Smooth muscle cell (in vitro differentiated cells): ENCODE data around the gene AFAP1. TPM values are rescaled to one million over a fixed set of nuclear protein-coding genes. Genes with fewer than 3 reads are reported as not detected.

Experiments used
- DNase-seq: peaks from one replicate; lab custom pipeline; 2025; ENCODE audit not compliant: unreplicated experiment; lab: John Stamatoyannopoulos, UW
- H2AFZ ChIP-seq: fragments of 200-600 bp; sonication (generic); 2 replicates; pipeline ENCODE4 v1.6.0; 2016; ENCODE audit warnings: antibody characterized with exemption, low read depth, mild to moderate bottlenecking
- H3F3A ChIP-seq: fragments of 200-600 bp; sonication (generic); 2 replicates; pipeline ENCODE4 v1.6.0; 2017; ENCODE audit warnings: antibody characterized with exemption, low read depth
- H3K27ac ChIP-seq: fragments of 200-600 bp; sonication (generic); 2 replicates; pipeline ENCODE4 v1.5.1; 2016; ENCODE audit warnings: low read depth, mild to moderate bottlenecking
- H3K27me3 ChIP-seq: fragments of 200-600 bp; sonication (generic); 2 replicates; pipeline ENCODE4 v1.6.1; 2016; ENCODE audit warnings: low read depth, mild to moderate bottlenecking
- H3K36me3 ChIP-seq: fragments of 200-600 bp; sonication (generic); 2 replicates; pipeline ENCODE4 v1.5.1; 2016; ENCODE audit warnings: low read depth
- H3K4me1 ChIP-seq: fragments of 200-600 bp; sonication (generic); 2 replicates; pipeline ENCODE4 v1.5.1; 2016; ENCODE audit warnings: low read depth
- H3K4me2 ChIP-seq: fragments of 200-600 bp; sonication (generic); 2 replicates; pipeline ENCODE4 v1.6.0; 2016; ENCODE audit warnings: mild to moderate bottlenecking
- H3K4me3 ChIP-seq: fragments of 200-600 bp; sonication (generic); 2 replicates; pipeline ENCODE4 v1.5.1; 2016; ENCODE audit warnings: mild to moderate bottlenecking
- H3K79me2 ChIP-seq: fragments of 200-600 bp; sonication (generic); 2 replicates; pipeline ENCODE4 v1.6.0; 2016; ENCODE audit warnings: low read depth, mild to moderate bottlenecking
- H3K9ac ChIP-seq: fragments of 200-600 bp; sonication (generic); 2 replicates; pipeline ENCODE4 v1.6.0; 2016; ENCODE audit warnings: low read depth
- H3K9me3 ChIP-seq: fragments of 200-600 bp; sonication (generic); replicated peaks from 2 replicates; pipeline ENCODE4 v1.5.1; 2016; ENCODE audit warnings: low read depth
- H4K20me1 ChIP-seq: fragments of 200-600 bp; sonication (generic); 2 replicates; pipeline ENCODE4 v1.6.0; 2016; ENCODE audit warnings: low read depth
- WGBS: methylation state at CpG from one replicate; pipeline ENCODE4 v1.1.7; 2016; ENCODE audit warnings: low lambda C conversion rate; 5-methylcytosine and 5-hydroxymethylcytosine counted together
- polyA plus RNA-seq: library from polyadenylated mRNA; unstranded; fragments of >200 nt; fragmentation: Nextera tagmentation; extraction: Ambion mirVana; gene quantifications from 2 replicates; pipeline ENCODE4 v1.2.1, GENCODE V29; 2016
- total RNA-seq: library from RNA; depleted of rRNA; stranded (reverse); fragments of >200 nt; gene quantifications from 2 replicates; pipeline ENCODE4 v1.2.3, GENCODE V29; 2014
- TF ChIP-seq, protein P1 (sequence below): fragments of 200-600 bp; sonication (generic); IDR thresholded peaks from 2 replicates; pipeline ENCODE4 v1.5.1; 2017; ENCODE audit warnings: borderline replicate concordance, mild to moderate bottlenecking, antibody characterized with exemption; ENCODE audit not compliant: insufficient read depth, poor library complexity, severe bottlenecking

The AFAP1 gene
- total and polyA plus RNA-seq, 2 experiments from 2014 or later, result 12.6 to 24.8 TPM

DNA sequence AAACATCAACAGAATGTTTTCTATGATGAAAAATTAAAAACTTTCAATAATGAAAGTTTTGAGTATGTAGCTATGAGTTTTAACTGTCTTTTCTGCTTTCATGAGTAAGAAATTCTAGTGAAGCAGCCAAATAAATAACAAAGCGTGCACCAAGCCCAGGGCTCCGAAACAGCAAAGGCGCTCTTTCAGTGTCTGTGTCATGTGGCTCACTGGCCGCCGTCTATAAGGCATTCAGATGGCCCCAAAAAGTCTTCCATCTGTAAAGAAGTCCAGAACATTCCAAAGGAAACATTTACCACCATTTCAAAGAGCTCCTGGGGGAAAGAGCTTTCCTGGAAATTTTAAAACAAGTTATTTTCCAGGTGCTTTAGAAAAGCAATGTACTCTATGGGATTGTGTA is 139.9 kb downstream of the AFAP1 start:
- H3K27ac ChIP-seq, result no peak overlapping the region

GRCh38 chr4:7799306-7799705 is 140.4 kb downstream of the AFAP1 start:
- Histone ChIP-seq H3K9me3 (no peaks in the 10 kb centered on the region), H3K9ac (no peak overlapping the region), H4K20me1 (peaks cover 22% of the 10 kb centered on the region), H3K36me3 (peaks cover 3% of the 10 kb centered on the region), H3F3A (no peaks in the 10 kb centered on the region), H2AFZ (no peak overlapping the region), H3K4me1 (no peaks in the 10 kb centered on the region), H3K27me3 (no peaks in the 10 kb centered on the region), H3K4me2 (no peak overlapping the region), H3K27ac (no peak overlapping the region), H3K4me3 (no peak overlapping the region), H3K79me2 (no peaks in the 10 kb centered on the region)
- 98% methylated on average over 11 of the region's 11 CpGs for WGBS
- TF ChIP-seq, protein P1, sequence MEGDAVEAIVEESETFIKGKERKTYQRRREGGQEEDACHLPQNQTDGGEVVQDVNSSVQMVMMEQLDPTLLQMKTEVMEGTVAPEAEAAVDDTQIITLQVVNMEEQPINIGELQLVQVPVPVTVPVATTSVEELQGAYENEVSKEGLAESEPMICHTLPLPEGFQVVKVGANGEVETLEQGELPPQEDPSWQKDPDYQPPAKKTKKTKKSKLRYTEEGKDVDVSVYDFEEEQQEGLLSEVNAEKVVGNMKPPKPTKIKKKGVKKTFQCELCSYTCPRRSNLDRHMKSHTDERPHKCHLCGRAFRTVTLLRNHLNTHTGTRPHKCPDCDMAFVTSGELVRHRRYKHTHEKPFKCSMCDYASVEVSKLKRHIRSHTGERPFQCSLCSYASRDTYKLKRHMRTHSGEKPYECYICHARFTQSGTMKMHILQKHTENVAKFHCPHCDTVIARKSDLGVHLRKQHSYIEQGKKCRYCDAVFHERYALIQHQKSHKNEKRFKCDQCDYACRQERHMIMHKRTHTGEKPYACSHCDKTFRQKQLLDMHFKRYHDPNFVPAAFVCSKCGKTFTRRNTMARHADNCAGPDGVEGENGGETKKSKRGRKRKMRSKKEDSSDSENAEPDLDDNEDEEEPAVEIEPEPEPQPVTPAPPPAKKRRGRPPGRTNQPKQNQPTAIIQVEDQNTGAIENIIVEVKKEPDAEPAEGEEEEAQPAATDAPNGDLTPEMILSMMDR, result no peak
- no peak for DNase-seq

More for the DNA sequence above, 139.9 kb downstream of the AFAP1 start:
- H3K4me1 ChIP-seq, result peaks cover under 1% of the 10 kb centered on the region
- no peak for DNase-seq
- H2AFZ ChIP-seq, result no peak overlapping the region
- WGBS, result 98% methylated on average over 5 of the region's 5 CpGs
- no peak overlapping the region for H3K4me3 ChIP-seq
- H3K9ac ChIP-seq, result no peak overlapping the region
- TF ChIP-seq, protein P1, result no peak
- no peaks in the 10 kb centered on the region for H3F3A ChIP-seq
- no peaks in the 10 kb centered on the region for H3K79me2 ChIP-seq
- H3K36me3 ChIP-seq, result peaks cover 3% of the 10 kb centered on the region
- H3K4me2 ChIP-seq, result no peak overlapping the region
- no peaks in the 10 kb centered on the region for H3K27me3 ChIP-seq
- peaks cover 22% of the 10 kb centered on the region for H4K20me1 ChIP-seq
- H3K9me3 ChIP-seq, result no peaks in the 10 kb centered on the region

- H3K27ac ChIP-seq, result no peak overlapping the region
- H3K36me3 ChIP-seq, result peaks cover 3% of the 10 kb centered on the region
- no peak overlapping the region for H3K9ac ChIP-seq
- no peaks in the 10 kb centered on the region for H3K27me3 ChIP-seq
- H3K4me1 ChIP-seq, result no peaks in the 10 kb centered on the region
- H3K4me3 ChIP-seq, result no peak overlapping the region
- H4K20me1 ChIP-seq, result peaks cover 19% of the 10 kb centered on the region
- no peak overlapping the region for H2AFZ ChIP-seq
- TF ChIP-seq, protein P1, result no peak
- no peaks in the 10 kb centered on the region for H3K9me3 ChIP-seq
- WGBS, result 91% methylated on average over 18 of the region's 18 CpGs
- H3F3A ChIP-seq, result no peaks in the 10 kb centered on the region
- no peak overlapping the region for H3K4me2 ChIP-seq
- H3K79me2 ChIP-seq, result no peaks in the 10 kb centered on the region
- no peak for DNase-seq
These were observed 141.3 kb downstream of the AFAP1 start for GRCh38 chr4:7798178-7798995.

DNA sequence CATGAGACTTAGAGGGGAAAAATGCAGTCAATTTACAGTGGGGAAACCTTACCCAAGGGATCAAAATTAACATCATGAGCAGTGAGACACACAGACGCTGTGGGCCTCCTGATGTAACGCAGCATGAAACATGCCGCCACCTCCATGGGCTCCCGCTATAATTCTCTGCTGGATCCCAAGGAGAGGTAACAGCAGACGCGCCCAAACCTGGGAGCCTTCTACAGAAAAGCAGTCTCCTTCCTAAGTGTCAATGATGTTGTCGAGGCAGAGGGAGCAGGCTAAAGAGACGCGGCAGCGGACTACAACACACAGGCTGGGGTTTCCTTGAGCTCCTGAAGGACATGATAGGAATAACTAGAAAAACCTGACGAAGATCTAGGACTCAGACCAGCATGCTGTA is 142.3 kb downstream of the AFAP1 start:
- Histone ChIP-seq H2AFZ (no peak overlapping the region), H3K9me3 (no peaks in the 10 kb centered on the region), H3K9ac (no peak overlapping the region), H3K79me2 (no peaks in the 10 kb centered on the region), H3F3A (no peaks in the 10 kb centered on the region), H3K4me3 (no peak overlapping the region), H3K4me1 (no peaks in the 10 kb centered on the region), H3K36me3 (peaks cover 3% of the 10 kb centered on the region), H3K27ac (no peak overlapping the region), H4K20me1 (peaks cover 15% of the 10 kb centered on the region), H3K4me2 (no peak overlapping the region), H3K27me3 (no peaks in the 10 kb centered on the region)
- DNase-seq, result no peak
- 98% methylated on average over 11 of the region's 11 CpGs for WGBS
- TF ChIP-seq, protein P1, result no peak
